GM23248 (cell line): ENCODE data around the gene CCDC183. TPM values are rescaled to one million over a fixed set of nuclear protein-coding genes. Genes with fewer than 3 reads are reported as not detected.
"Not testable (repeated sequence)": the region's sequence is repeated elsewhere in the genome, so short reads cannot be mapped to it uniquely, and the experiment has no call there.

Experiments
- DNase-seq: peaks from one replicate; pipeline ENCODE4 v3.0.0-alpha.2; 2015
- H2AFZ ChIP-seq: fragments of 200-600 bp; sonication (generic); 2 replicates; pipeline ENCODE4 v1.6.1; 2016; ENCODE audit warnings: antibody characterized with exemption
- H3F3A ChIP-seq: fragments of 200-600 bp; sonication (generic); 2 replicates; pipeline ENCODE4 v1.6.1; 2016; ENCODE audit warnings: mild to moderate bottlenecking, antibody characterized with exemption, mixed run types; ENCODE audit not compliant: insufficient read depth
- H3K27ac ChIP-seq: fragments of 200-600 bp; sonication (generic); 2 replicates; pipeline ENCODE4 v1.5.1; 2016; ENCODE audit warnings: mild to moderate bottlenecking
- H3K27me3 ChIP-seq: fragments of 200-600 bp; sonication (generic); replicated peaks from 2 replicates; pipeline ENCODE4 v1.6.1; 2016; ENCODE audit warnings: mild to moderate bottlenecking; ENCODE audit not compliant: insufficient read depth
- H3K36me3 ChIP-seq: fragments of 200-600 bp; sonication (generic); 2 replicates; pipeline ENCODE4 v1.6.1; 2016; ENCODE audit warnings: low read depth, mild to moderate bottlenecking
- H3K4me1 ChIP-seq: fragments of 200-600 bp; sonication (generic); 2 replicates; pipeline ENCODE4 v1.6.1; 2016; ENCODE audit warnings: mild to moderate bottlenecking; ENCODE audit not compliant: insufficient read depth
- H3K4me2 ChIP-seq: fragments of 200-600 bp; sonication (generic); one replicate; pipeline ENCODE4 v1.6.1; 2016; ENCODE audit warnings: mild to moderate bottlenecking; ENCODE audit not compliant: unreplicated experiment
- H3K4me3 ChIP-seq: fragments of 200-600 bp; sonication (generic); 2 replicates; pipeline ENCODE4 v1.5.1; 2016; ENCODE audit warnings: mild to moderate bottlenecking
- H3K79me2 ChIP-seq: fragments of 200-600 bp; sonication (generic); 2 replicates; pipeline ENCODE4 v1.6.1; 2016; ENCODE audit warnings: mild to moderate bottlenecking; ENCODE audit not compliant: insufficient read depth
- H3K9ac ChIP-seq: fragments of 200-600 bp; sonication (generic); 2 replicates; pipeline ENCODE4 v1.6.1; 2016; ENCODE audit warnings: mild to moderate bottlenecking
- H3K9me2 ChIP-seq: fragments of 200-600 bp; sonication (generic); 2 replicates; pipeline ENCODE4 v1.6.1; 2016; ENCODE audit warnings: mixed run types, mild to moderate bottlenecking, moderate library complexity; ENCODE audit not compliant: insufficient read depth
- H3K9me3 ChIP-seq: fragments of 200-600 bp; sonication (generic); one replicate; pipeline ENCODE4 v1.6.1; 2017; ENCODE audit warnings: low read depth
- H4K20me1 ChIP-seq: fragments of 200-600 bp; sonication (generic); 2 replicates; pipeline ENCODE4 v1.6.0; 2016; ENCODE audit not compliant: insufficient read depth
- EZH2 ChIP-seq: fragments of 200-600 bp; sonication (generic); IDR thresholded peaks from 2 replicates; pipeline ENCODE4 v1.6.1; 2018; ENCODE audit warnings: antibody characterized with exemption, mild to moderate bottlenecking; ENCODE audit not compliant: insufficient read depth, poor library complexity, severe bottlenecking
- EZH2phosphoT487 ChIP-seq: fragments of 200-600 bp; sonication (generic); IDR thresholded peaks from 2 replicates; pipeline ENCODE4 v1.6.1; 2018; ENCODE audit warnings: antibody characterized with exemption, moderate library complexity, mild to moderate bottlenecking, low read depth; ENCODE audit not compliant: insufficient read depth
- WGBS, 2 experiments: methylation state at CpG; one replicate each; pipeline ENCODE4 v1.1.6; 2015 to 2017; ENCODE audit warnings: low lambda C conversion rate in 2 of 2, low coverage in 1 of 2; ENCODE audit errors: missing lambda C conversion rate in 2 of 2; 5-methylcytosine and 5-hydroxymethylcytosine counted together
- in situ Hi-C: fragments of 300-500 bp; cut with MboI; formaldehyde crosslinking; loops from 2 replicates; pipeline ENCODE4 v1.15.0; 2020
- polyA plus RNA-seq: library from polyadenylated mRNA; unstranded; fragments of >200 nt; fragmentation: Nextera tagmentation; extraction: Ambion mirVana; gene quantifications from 2 replicates; pipeline ENCODE4 v1.2.1, GENCODE V29; 2016
- total RNA-seq: library from RNA; depleted of rRNA; stranded (reverse); fragments of >200 nt; shearing (Covaris generic); gene quantifications from 2 replicates; pipeline ENCODE4 v1.2.3, GENCODE V29; 2014

The CCDC183 gene
- total and polyA plus RNA-seq, 2 experiments from 2014 or later = 0.76 to 1.5 TPM

DNA sequence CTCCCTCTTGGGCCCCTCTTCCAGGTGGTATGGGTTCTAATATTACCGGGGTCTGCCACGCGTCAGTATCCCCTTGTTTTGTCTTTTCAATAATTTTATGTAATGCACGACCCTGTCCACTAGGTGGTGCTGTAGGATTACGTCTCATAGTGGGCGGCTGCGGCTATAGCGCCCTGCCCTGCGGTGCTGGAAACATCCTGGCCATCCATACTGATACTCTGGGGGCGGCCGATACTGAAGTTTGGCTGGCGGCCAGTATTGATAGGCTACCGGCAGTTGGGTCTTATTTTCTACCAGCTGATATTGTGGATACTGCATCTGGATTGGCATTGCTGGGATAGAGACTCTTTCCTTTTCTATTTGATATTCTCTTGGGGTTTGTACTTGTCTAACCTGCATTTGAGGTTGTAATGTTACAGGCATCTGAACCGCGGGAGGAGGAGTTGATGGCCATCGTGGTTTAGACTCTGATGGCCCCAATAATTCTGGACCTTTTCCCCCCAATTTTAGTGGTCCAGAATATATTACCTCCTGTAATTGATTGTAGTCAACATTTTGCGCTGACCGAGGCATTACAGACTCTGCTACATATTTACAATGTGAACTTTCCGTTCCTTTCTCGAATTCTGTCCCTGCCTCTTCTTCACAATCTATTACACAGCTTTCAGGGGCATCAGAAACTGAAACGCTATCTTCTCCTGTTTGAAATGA, 8.3 kb upstream of the CCDC183 start:
- H3K79me2 ChIP-seq = 0 out of 2 replicates have a peak, but pooled peaks cover 5% of the 10 kb centered on the region
- peak; percentile 72 for DNase-seq
- peak overlapping the region; percentile 37 for H3K4me2 ChIP-seq
- no peaks in the 10 kb centered on the region for H3K9me2 ChIP-seq
- in situ Hi-C loops = no loop called here
- peaks cover 4% of the 10 kb centered on the region; the same call in 1 of the 2 replicates for H3F3A ChIP-seq
- no peak overlapping the region for H3K27ac ChIP-seq
- TF ChIP-seq EZH2phosphoT487 = no peak
- TF ChIP-seq EZH2 = no peak
- 0 out of 2 replicates have a peak overlapping the region, but pooled peaks have one; percentile 35 for H3K9ac ChIP-seq
- no peaks in the 10 kb centered on the region for H3K36me3 ChIP-seq
- peaks cover 5% of the 10 kb centered on the region for H3K4me1 ChIP-seq
- no peak overlapping the region; the same call in 1 of the 2 replicates for H2AFZ ChIP-seq
- no peaks in the 10 kb centered on the region for H3K27me3 ChIP-seq
- no peak overlapping the region for H3K4me3 ChIP-seq
- H3K9me3 ChIP-seq = no peaks in the 10 kb centered on the region
- no peaks in the 10 kb centered on the region for H4K20me1 ChIP-seq
- WGBS, 2 experiments = 16 to 19% methylated on average over 21 of the region's 21 CpGs

DNA sequence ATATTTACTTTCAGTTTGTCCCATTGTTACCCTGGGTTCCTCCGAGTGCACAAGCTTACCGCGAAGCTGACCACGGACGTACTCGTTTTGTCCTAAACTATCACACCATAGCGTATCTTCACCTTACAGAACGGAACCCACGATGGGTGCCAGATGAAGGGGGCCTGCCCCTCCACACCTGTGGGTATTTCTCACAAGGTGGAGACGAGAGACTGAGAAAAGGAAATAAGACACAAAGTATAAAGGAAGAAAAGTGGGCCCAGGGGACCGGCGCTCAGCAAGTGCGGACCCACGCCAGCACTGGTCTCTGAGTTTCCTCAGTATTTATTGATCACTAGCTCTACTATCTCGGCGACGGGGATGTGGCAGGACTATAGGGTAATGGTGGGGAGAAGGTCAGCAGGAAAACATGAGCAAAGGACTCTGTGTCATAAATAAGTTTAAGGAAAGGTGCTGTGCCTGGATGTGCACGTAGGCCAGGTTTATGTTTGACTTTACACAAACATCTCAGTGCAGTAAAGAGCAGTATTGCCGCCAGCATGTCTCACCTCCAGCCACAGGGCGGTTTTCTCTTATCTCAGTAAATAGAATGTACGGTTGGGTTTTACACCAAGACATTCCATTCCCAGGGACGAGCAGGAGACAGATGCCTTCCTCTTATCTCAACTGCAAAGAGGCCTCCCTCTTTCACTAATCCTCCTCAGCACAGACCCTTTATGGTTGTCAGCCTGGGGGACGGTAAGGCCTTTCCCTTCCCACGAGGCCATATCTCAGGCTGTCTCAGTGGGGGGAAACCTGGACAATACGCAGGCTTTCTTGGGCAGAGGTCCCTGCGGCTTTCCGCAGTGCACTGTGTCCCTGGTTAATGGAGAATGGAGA, 7.3 kb upstream of the CCDC183 start:
- H3K27me3 ChIP-seq, H3K27ac ChIP-seq, H3K4me3 ChIP-seq, H3F3A ChIP-seq, H3K9me2 ChIP-seq, in situ Hi-C loops, H3K36me3 ChIP-seq, H4K20me1 ChIP-seq, H3K4me1 ChIP-seq, H3K79me2 ChIP-seq, H3K9me3 ChIP-seq, H2AFZ ChIP-seq, H3K4me2 ChIP-seq, H3K9ac ChIP-seq, DNase-seq: not testable (repeated sequence)
- 80 to 81% methylated on average over 27 of the region's 27 CpGs for WGBS, 2 experiments

DNA sequence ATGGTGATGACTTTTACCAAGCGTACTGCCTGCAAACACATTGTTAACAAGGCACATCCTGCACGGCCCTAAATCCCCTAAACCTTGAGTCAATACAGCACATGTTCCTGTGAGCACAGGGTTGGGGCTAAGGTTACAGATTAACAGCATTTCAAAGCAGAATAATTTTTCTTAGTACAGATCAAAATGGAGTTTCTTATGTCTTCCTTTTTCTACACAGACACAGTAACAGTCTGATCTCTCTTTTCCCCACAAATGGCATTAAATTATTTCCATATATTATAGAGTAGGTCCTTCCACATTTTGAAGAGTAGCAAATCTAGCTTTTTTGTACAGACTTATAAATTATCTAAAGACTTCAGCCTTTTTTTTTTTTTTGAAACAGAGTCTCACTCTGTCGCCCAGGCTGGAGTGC, 6.6 kb upstream of the CCDC183 start:
- no peak for DNase-seq
- peaks cover 4% of the 10 kb centered on the region; the same call in 1 of the 2 replicates for H3F3A ChIP-seq
- TF ChIP-seq EZH2 = no peak
- TF ChIP-seq EZH2phosphoT487 = no peak
- H3K36me3 ChIP-seq = no peaks in the 10 kb centered on the region
- 66 to 77% methylated on average over 3 of the region's 3 CpGs for WGBS, 2 experiments
- H2AFZ ChIP-seq = no peak overlapping the region
- H3K4me3 ChIP-seq = no peak overlapping the region
- 0 out of 2 replicates have a peak, but pooled peaks cover 5% of the 10 kb centered on the region for H3K79me2 ChIP-seq
- H4K20me1 ChIP-seq = no peaks in the 10 kb centered on the region
- peaks cover 5% of the 10 kb centered on the region for H3K4me1 ChIP-seq
- no peak overlapping the region for H3K4me2 ChIP-seq
- no peaks in the 10 kb centered on the region for H3K27me3 ChIP-seq
- H3K9ac ChIP-seq = no peak overlapping the region
- in situ Hi-C loops = no loop called here
- H3K9me3 ChIP-seq = no peaks in the 10 kb centered on the region
- H3K9me2 ChIP-seq = no peaks in the 10 kb centered on the region
- H3K27ac ChIP-seq = no peak overlapping the region

DNA sequence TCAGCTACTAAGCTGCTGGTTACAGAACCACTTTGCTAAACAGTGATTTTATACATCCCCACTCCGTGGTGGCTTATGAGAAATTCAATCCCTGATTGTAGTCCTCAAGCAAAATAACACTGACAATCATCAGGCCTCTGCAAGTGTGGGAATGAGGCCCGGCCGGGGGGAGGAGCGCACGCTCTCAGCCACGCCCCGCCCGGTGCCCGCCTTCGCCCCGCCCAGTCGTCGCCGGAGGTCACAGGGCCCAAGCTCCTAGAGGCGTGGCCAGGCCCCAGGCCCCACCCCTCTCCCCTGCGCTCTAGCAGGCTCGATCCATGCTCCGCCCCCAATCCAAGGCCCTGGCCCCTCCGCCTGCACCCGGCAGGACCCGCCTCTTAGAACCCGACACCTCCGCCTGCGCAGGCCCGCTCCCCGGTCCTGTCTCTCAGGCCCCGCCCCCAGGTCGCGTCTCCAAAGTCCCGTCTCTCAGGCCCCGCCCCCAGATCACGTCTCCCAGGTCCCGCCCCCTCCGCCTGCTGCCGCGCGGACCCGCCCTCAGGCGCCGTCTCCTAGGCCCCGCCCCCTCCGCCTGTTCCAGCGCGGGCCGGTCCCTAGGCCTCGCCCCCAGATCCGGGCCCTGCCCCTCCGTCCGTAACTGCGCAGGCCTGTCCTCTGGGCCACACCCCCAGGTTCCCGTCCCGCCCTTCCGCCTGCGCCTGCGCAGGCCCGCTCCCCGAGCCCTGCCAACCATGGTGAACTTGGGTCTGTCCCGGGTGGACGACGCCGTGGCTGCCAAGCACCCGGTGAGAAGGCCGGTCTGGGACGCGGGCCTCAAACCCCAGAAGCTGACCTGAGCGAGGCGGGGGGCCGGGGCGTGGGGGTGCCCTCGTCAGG, 5.3 kb upstream of the CCDC183 start, which contains the start of gene TMEM141:
TSS of gene TMEM141 (plus strand) at position 705 of the 876 bp plus-strand sequence. CDS start at position 732, 27 bp downstream.
- no peaks in the 10 kb centered on the region for H3K9me3 ChIP-seq
- peaks cover 4% of the 10 kb centered on the region; the same call in 1 of the 2 replicates for H3F3A ChIP-seq
- peak within 1 kb of the TSS; percentile 81 for H3K4me2 ChIP-seq
- peak within 1 kb of the TSS; percentile 80 for H2AFZ ChIP-seq
- peaks cover 5% of the 10 kb centered on the region for H3K4me1 ChIP-seq
- no peaks in the 10 kb centered on the region for H4K20me1 ChIP-seq
- in situ Hi-C loops = no loop called here
- TF ChIP-seq EZH2 (no peak), EZH2phosphoT487 (no peak)
- WGBS, 2 experiments = 0 to 3% methylated on average over 18 to 56 of the region's 70 CpGs
- peak within 1 kb of the TSS; percentile 84 for H3K4me3 ChIP-seq
- no peaks in the 10 kb centered on the region for H3K36me3 ChIP-seq
- H3K9me2 ChIP-seq = no peaks in the 10 kb centered on the region
- H3K27me3 ChIP-seq = peaks cover 4% of the 10 kb centered on the region; the same call in 1 of the 2 replicates
- H3K27ac ChIP-seq = peak within 1 kb of the TSS; percentile 46
- peak within 1 kb of the TSS; percentile 75 for H3K9ac ChIP-seq
- DNase-seq = peak; percentile 100
- 0 out of 2 replicates have a peak, but pooled peaks cover 5% of the 10 kb centered on the region for H3K79me2 ChIP-seq
